ENCODE data around the gene COA3. TPM values are rescaled to one million over a fixed set of nuclear protein-coding genes. Genes with fewer than 3 reads are reported as not detected.

Gene COA3
- total RNA-seq, 1 donor from 2014 or later = 70.4 TPM

DNA sequence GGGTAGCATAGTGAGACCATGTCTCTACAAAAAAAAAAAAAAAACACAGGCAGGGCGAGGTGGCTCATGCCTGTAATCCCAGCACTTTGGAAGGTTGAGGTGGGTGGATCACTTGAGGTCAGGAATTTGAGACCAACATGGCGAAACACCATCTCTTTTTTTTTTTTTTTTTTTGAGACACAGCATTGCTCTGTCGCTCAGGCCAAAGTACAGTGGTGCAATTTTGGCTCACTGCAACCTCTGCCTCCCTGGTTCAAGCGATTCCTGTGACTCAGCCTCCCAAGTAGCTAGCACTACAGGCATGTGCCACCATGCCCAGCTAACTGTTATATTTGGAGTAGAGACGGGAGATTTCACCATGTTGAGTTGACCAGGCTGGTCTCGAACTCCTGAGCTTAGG is 32.4 kb downstream of the COA3 start:
- intact Hi-C loops (cut with micrococcal nuclease) = no loop called here
- ATAC-seq (no peak), DNase-seq (no peak)

DNA sequence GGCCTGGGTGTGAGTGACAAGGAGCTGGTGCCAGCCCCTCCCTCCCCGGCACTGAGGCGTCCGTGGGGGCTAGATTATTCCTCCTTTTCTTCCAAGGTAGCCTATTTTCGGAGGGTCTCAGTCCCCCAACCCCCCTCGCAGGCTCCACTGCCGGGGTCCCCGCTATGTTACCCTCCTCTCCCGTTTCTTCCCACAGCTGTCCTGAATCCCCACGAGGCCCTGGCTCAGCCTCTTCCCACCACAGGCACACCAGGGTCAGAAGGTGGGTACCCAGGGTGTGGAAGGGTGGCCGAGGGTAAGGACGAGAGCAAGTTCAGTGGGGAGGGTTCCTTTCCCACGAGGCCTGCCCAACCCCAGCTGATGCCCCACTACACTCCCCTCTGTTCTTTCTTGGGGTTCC is 36.9 kb downstream of the COA3 start:
- intact Hi-C loops (cut with micrococcal nuclease) = no loop called here
- ATAC-seq (no peak), DNase-seq (no peak)

DNA sequence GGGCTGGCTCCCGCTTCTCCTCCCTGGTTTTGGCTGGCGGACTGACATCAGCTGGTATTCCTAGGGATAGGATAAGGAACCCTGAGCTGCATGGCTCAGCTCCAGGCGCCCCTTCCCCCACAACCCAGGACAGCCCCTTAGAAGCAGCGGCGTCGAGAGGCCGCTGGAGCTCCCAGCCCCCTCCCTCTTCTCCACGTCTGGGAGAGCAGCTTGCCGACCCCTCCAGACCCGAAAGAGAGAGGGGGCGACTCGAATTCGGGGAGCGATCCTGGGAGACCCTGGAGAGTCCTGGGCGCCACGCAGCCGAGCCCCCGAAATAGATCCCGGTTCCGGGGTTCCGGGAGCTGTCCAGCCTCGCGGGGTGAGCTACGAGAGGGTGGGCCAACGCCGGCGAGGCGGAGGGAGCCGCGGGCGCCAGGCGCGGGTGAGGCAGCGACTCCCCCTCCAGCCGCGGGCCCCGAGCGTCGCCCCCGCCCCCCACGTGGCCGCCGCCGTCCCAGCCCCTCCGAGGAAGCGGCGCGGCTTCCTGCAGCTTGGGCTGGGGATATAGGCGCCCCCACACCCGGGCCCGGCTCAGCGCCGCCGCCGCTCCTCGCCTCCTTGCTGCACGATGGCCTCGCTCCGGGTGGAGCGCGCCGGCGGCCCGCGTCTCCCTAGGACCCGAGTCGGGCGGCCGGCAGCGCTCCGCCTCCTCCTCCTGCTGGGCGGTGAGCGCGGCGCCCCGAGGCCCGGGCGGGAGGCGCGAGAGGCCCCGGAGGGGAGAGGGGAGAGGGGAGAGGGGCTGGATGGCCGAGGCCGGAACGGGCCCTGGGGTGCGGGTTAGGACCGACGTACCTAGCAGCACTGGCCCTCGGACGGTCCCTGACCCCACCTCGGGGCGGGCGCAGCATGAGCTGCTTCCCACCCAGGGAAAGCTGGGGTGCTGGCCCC is 37.6 kb downstream of the COA3 start, which contains the start of gene RAMP2:
Gene RAMP2, plus strand, starts transcription at position 576 of the 930 bp plus-strand sequence. Its CDS starts 35 bp downstream, at position 611.
- peak; percentile 60 for DNase-seq
- intact Hi-C loops (cut with micrococcal nuclease) = no loop called here
- peak; percentile 57 for ATAC-seq

DNA sequence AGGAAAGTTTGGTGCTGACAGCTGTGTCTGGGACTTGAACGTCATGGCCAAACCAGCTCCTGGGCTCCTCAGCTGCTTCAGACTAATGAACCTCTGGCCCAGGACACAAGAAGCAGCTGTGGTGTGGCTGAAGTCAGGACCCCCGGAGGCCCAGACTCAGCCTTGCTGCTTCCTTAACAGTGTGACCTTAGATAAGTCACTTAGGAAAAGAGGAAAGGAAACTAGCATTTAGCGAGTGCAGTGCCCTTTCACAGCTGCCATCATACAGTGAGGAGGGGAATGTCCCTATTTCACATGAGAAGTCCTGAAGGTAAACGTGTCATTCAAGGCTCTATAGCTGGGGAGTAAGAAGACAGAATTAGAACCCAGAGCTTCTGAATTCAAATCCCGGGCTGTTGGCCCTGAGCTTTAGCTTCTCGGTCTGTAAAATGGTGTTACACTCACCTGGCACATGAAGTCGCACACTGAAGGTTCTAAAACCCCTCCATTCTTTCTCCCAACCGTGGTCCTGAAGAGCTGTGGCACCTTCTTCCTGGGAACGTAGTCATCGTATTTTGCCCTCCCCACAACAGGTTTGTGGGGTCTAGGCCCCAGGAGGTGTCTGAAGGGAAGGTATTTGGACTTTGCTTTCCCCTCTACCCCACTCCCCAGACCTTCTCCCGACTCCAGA is 38.4 kb downstream of the COA3 start:
- DNase-seq (no peak), ATAC-seq (no peak)
- intact Hi-C loops (cut with micrococcal nuclease) = no loop called here

DNA sequence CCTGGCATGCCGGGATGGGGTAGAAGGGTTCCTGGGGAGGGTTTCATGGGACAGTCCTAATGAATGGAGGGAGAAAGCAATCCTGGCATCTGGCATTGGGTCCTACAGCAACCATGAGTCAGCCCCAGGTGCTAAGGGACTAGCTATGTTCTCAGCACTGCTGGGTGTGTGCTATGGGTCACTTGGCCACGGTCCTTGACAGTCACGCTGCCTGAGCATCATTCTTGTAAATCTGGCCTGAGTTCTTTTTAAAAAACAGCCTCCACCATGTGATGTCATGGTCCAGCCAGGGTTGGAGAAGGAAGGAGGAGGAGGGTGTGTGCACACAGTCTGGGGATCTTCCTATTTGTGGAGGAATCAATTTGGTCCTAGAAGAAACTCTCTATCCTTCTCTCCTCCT is 43.7 kb downstream of the COA3 start:
- DNase-seq = peak; percentile 47
- ATAC-seq = peak; percentile 88
- intact Hi-C loops (cut with micrococcal nuclease) = no loop called here

DNA sequence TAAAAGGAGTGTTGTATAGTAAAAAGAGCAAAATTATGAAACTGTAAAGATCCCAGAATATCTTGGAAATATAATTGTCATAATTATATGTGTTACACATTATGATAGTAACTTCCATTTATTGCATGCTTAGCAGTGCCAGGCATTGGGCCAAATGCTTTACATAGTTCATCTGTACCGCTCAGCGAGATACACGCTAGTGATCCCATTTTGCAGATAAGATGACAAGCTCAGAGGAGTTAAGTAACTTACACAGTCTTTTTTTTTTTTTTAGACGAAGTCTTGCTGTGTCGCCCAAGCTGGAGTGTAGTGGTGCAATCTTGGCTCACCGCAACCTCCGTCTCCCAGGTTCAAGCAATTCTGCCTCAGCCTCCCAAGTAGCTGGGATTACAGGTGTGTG is 46.9 kb downstream of the COA3 start:
- DNase-seq (no peak), ATAC-seq (no peak)
- intact Hi-C loops (cut with micrococcal nuclease) = no loop called here

DNA sequence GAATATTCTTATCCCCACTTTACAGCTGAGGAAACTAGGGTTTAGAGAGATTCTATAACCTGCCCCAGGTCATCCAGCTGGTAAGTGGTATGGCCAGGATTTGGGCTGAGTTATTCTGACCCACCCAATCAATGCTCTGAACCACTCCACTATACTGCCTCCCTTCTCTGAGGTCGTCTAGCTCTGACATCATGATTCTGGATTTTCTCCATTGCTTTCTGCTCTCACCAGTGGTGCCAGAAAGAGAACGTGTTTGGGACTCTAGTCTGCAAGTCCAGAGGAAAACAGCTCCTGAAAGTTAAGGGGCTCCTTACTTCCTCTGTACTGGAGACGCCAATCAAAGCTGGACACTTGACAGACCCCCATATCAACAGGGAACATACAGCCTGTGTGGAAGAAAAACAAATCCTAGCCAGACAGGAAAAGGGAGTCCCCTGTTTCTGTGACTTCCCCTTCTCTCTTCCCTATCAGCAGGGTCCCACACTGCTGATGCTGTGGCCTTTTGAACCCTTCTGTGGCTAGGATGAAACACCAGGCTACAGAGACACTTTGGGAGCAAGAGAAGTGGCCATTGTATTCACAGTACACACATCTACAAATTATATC is 47.7 kb downstream of the COA3 start:
- ATAC-seq = peak; percentile 27
- DNase-seq = no peak
- intact Hi-C loops (cut with micrococcal nuclease) = no loop called here

DNA sequence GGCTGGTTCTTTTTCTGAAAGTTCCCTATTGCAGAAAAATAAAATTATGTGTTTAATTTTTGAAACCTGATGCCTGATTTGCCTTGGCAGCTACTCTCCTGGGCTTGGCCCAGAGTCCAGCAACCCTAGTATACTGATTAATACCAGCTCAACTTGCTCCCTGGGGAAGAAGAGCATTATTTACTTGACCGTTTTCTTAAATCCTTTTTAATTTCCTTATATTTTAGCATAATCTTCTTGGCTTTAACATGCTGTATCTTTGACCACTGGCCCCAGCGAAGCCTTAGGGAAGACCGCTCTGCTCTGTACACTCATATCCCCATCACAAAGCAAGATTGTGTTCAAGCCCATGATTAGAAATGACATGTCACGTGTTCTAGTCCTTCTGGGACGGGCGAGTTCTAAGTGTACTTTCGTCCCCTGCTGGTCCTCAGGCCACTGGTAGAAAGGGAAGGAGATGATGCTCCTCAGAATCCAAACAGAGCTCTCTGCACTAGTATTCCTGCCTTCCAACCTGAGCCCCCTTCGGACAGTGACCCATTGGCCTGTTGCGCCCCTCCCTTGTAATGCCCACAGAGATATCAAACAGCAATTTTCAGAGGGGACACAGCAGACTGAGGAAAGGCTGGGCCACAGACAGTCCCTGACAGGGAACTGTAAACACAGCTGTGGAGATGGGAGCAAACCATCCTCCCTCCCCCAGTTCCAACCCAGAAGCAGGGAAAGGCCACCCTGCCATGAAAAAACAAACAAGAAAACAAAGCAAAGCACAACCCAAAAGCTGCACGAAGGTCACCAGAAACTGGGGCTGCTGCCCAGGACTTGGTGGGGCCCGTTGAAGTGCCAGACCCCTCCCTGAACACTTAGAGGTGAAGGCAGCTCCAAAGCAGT is 49.4 kb downstream of the COA3 start:
- no peak for ATAC-seq
- DNase-seq = no peak
- intact Hi-C loops (cut with micrococcal nuclease) = no loop called here

DNA sequence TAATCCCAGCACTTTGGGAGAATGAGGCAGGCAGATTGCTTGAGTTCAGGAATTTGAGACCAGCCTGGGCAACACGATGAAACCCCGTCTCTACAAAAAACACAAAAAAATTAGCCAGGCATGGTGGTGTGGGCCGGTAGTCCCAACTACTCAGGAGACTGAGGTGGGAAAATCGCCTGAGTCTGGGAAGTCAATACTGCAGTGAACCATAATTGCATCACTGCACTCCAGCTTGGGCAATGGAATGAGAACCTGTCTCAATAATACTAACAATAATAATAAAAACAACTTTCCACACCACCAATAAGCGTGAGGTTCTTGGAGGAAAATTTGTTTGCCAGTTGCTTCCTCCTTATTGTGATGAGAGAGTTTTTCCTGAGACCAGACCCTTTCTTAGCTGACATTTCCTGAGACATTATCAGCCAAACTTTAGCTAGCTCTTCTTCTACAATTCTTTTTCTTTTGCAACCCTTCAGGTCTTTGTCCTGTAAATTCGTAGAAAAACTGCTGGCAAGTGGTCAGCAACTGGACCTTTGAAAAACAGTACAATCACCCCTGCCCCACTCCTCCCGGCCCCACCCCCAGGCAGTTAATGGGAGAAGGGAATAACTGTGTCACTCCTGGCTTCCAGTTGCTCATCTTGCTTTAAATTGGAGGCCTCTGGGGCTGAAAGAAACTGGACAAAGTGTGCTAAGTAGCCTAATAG is 50.1 kb downstream of the COA3 start:
- ATAC-seq (no peak), DNase-seq (no peak)
- intact Hi-C loops (cut with micrococcal nuclease) = no loop called here

Small RNAs within 50 kb of the gene (microRNA-seq; reads per million reads assigned to microRNA genes)
- not detected for gene MIR6781 (ENCODE audit: borderline number of aligned reads)

Other genes starting within 250 kb of the COA3 start
- 1.4 TPM for gene HSD17B1, start 245.8 kb downstream of the COA3 start, total RNA-seq
- gene COASY, start 236.6 kb downstream of the COA3 start, total RNA-seq = 45.2 TPM
- gene MLX, start 231.6 kb downstream of the COA3 start, total RNA-seq = 72.3 TPM
- 3.1 TPM for gene PSMC3IP, start 221.0 kb downstream of the COA3 start, total RNA-seq
- gene RETREG3, start 189.3 kb downstream of the COA3 start, total RNA-seq = 25.7 TPM
- 46.0 TPM for gene TUBG1, start 189.0 kb downstream of the COA3 start, total RNA-seq
- gene TUBG2, start 139.4 kb downstream of the COA3 start, total RNA-seq = 17.1 TPM
- 35.7 TPM for gene PLEKHH3, start 121.7 kb downstream of the COA3 start, total RNA-seq
- 1.7 TPM for gene CCR10, start 116.9 kb downstream of the COA3 start, total RNA-seq
- gene CNTNAP1, start 116.2 kb downstream of the COA3 start, total RNA-seq = 7.0 TPM
- gene EZH1, start 53.7 kb downstream of the COA3 start, total RNA-seq = 49.6 TPM
- 39.3 TPM for gene RAMP2, start 37.5 kb downstream of the COA3 start, total RNA-seq
- 29.6 TPM for gene VPS25, start 25.3 kb downstream of the COA3 start, total RNA-seq
- not detected for gene WNK4, start 18.1 kb downstream of the COA3 start, total RNA-seq
- gene CNTD1, start 157 bp upstream of the COA3 start, total RNA-seq = 0.10 TPM
- 76.8 TPM for gene BECN1, start 25.6 kb upstream of the COA3 start, total RNA-seq
- 71.2 TPM for gene PSME3, start 34.7 kb upstream of the COA3 start, total RNA-seq
- 0.40 TPM for gene AOC2, start 45.9 kb upstream of the COA3 start, total RNA-seq
- 6.1 TPM for gene AOC3, start 52.5 kb upstream of the COA3 start, total RNA-seq
- gene G6PC1, start 102.1 kb upstream of the COA3 start, total RNA-seq = not detected
- 31.5 TPM for gene AARSD1, start 165.8 kb upstream of the COA3 start, total RNA-seq
- 50.7 TPM for gene PTGES3L, start 181.4 kb upstream of the COA3 start, total RNA-seq
- 12.7 TPM for gene RUNDC1, start 181.9 kb upstream of the COA3 start, total RNA-seq
- gene RPL27, start 199.7 kb upstream of the COA3 start, total RNA-seq = 694 TPM
- 13.2 TPM for gene IFI35, start 208.1 kb upstream of the COA3 start, total RNA-seq
- gene VAT1, start 223.7 kb upstream of the COA3 start, total RNA-seq = 77.0 TPM
- gene RND2, start 226.5 kb upstream of the COA3 start, total RNA-seq = 0.82 TPM